SK-N-SH (cell line): ENCODE measurements around the gene ROS1. TPM values are rescaled to one million over a fixed set of nuclear protein-coding genes. Genes with fewer than 3 reads are reported as not detected.

Experiments used
- CTCF ChIA-PET: fragments of 300-600, 350-600 bp; formaldehyde crosslinking; extraction: SDS; loops from one replicate; lab custom pipeline; 2021; lab: Yijun Ruan, JAX
- POLR2A ChIA-PET: fragments of 350-600 bp; sonication (Branson Sonifier 250); formaldehyde crosslinking; extraction: SDS; loops from one replicate; lab custom pipeline; 2020; ENCODE audit warnings: antibody characterized with exemption, inconsistent platforms; lab: Yijun Ruan, JAX
- DNase-seq: peaks from one replicate; pipeline ENCODE4 v3.0.0; 2012
- H2AFZ ChIP-seq: fragments of 200-600 bp; sonication (generic); 2 replicates; pipeline ENCODE4 v1.8.1; 2016; ENCODE audit warnings: antibody characterized with exemption, mild to moderate bottlenecking, low read depth
- H3F3A ChIP-seq: fragments of 200-600 bp; sonication (generic); replicated peaks from 2 replicates; pipeline ENCODE3; 2016; ENCODE audit warnings: antibody characterized with exemption, mild to moderate bottlenecking; ENCODE audit not compliant: insufficient read depth
- H3K27ac ChIP-seq, 2 experiments: fragments of 200-500 bp in 1 of 2; fragments of 200-600 bp in 1 of 2; sonication (Bioruptor generic) in 1 of 2; sonication (generic), shearing (Covaris generic) in 1 of 2; 2 replicates each; pipeline versions ENCODE4 v1.5.1 to v1.6.1; 2014 to 2016; ENCODE audit warnings: low read depth in 2 of 2, inconsistent platforms in 1 of 2, low read length in 1 of 2, mild to moderate bottlenecking in 1 of 2, mixed read lengths in 1 of 2
- H3K27me3 ChIP-seq: fragments of 200-600 bp; sonication (generic), shearing (Covaris generic); 2 replicates; pipeline ENCODE4 v1.6.1; 2016; ENCODE audit warnings: mixed run types; ENCODE audit not compliant: insufficient read depth
- H3K36me3 ChIP-seq, 2 experiments: fragments of 200-500 bp in 1 of 2; fragments of 200-600 bp in 1 of 2; sonication (Bioruptor generic) in 1 of 2; sonication (generic) in 1 of 2; replicated peaks in 1 of 2; 2 replicates each; pipeline versions ENCODE3 to v1.5.1; 2014 to 2016; ENCODE audit warnings: low read length in 1 of 2, mild to moderate bottlenecking in 1 of 2; ENCODE audit not compliant: insufficient read depth in 2 of 2, control insufficient read depth in 1 of 2
- H3K4me1 ChIP-seq, 2 experiments: fragments of 200-500 bp in 1 of 2; fragments of 200-600 bp in 1 of 2; sonication (Bioruptor generic) in 1 of 2; sonication (generic), shearing (Covaris generic) in 1 of 2; 2 replicates each; pipeline versions ENCODE4 v1.5.1 to v1.6.1; 2014 to 2016; ENCODE audit warnings: low read depth in 1 of 2, low read length in 1 of 2, mixed run types in 1 of 2; ENCODE audit not compliant: insufficient read depth in 2 of 2, control insufficient read depth in 1 of 2
- H3K4me2 ChIP-seq: fragments of 200-600 bp; sonication (generic), shearing (Covaris generic); 2 replicates; pipeline ENCODE4 v1.6.1; 2017; ENCODE audit warnings: mixed run types
- H3K4me3 ChIP-seq, 2 experiments: fragments of 200-500 bp in 1 of 2; fragments of 200-600 bp in 1 of 2; sonication (Bioruptor generic) in 1 of 2; sonication (generic), shearing (Covaris generic) in 1 of 2; 2 replicates each; pipeline versions ENCODE4 v1.5.1 to v1.8.1; 2014 to 2016; ENCODE audit warnings: low read depth in 2 of 2, inconsistent platforms in 1 of 2, low read length in 1 of 2, mild to moderate bottlenecking in 1 of 2, mixed read lengths in 1 of 2, moderate library complexity in 1 of 2
- H3K79me2 ChIP-seq: fragments of 200-600 bp; sonication (generic); 2 replicates; pipeline ENCODE4 v1.8.1; 2017; ENCODE audit warnings: mild to moderate bottlenecking; ENCODE audit not compliant: insufficient read depth
- H3K9ac ChIP-seq: fragments of 200-600 bp; sonication (generic); 2 replicates; pipeline ENCODE4 v1.6.1; 2017; ENCODE audit warnings: mixed run types
- H3K9me2 ChIP-seq: fragments of 200-600 bp; sonication (generic); 2 replicates; pipeline ENCODE4 v1.6.1; 2017; ENCODE audit warnings: mixed run types
- H3K9me3 ChIP-seq: fragments of 200-600 bp; sonication (generic); 2 replicates; pipeline ENCODE4 v1.6.1; 2017; ENCODE audit warnings: mixed run types, mild to moderate bottlenecking, moderate library complexity
- H4K20me1 ChIP-seq: fragments of 200-600 bp; sonication (generic); 2 replicates; pipeline ENCODE4 v1.6.1; 2017; ENCODE audit warnings: mild to moderate bottlenecking, mixed run types; ENCODE audit not compliant: insufficient read depth
- CTCF ChIP-seq: fragments of 200-600 bp; sonication (generic); IDR thresholded peaks from 2 replicates; pipeline ENCODE4 v1.6.1; 2017; ENCODE audit warnings: antibody characterized with exemption, mild to moderate bottlenecking, moderate library complexity
- ELF1 ChIP-seq: IDR thresholded peaks from 2 replicates; pipeline ENCODE4 v1.4.0; 2012
- EZH2phosphoT487 ChIP-seq: fragments of 200-600 bp; sonication (generic); IDR thresholded peaks from 2 replicates; pipeline ENCODE4 v1.6.1; 2017; ENCODE audit warnings: low read depth, mixed run types, mild to moderate bottlenecking, antibody characterized with exemption, moderate library complexity, borderline replicate concordance
- FOSL2 ChIP-seq: IDR thresholded peaks from 2 replicates; pipeline ENCODE4 v1.4.0; 2012; ENCODE audit warnings: low read depth, mild to moderate bottlenecking, moderate library complexity, borderline replicate concordance
- JUND ChIP-seq: IDR thresholded peaks from 2 replicates; pipeline ENCODE4 v1.4.0; 2012
- MEF2A ChIP-seq: IDR thresholded peaks from 2 replicates; pipeline ENCODE4 v1.4.0; 2012; ENCODE audit warnings: low read depth, borderline replicate concordance
- MXI1 ChIP-seq: IDR thresholded peaks from 2 replicates; pipeline ENCODE4 v1.6.1; 2012; ENCODE audit warnings: mild to moderate bottlenecking, low read depth, low read length, improper control_type of control experiment
- NFIC ChIP-seq: IDR thresholded peaks from 2 replicates; pipeline ENCODE4 v1.4.0; 2012; ENCODE audit warnings: borderline replicate concordance
- PBX3 ChIP-seq: IDR thresholded peaks from 2 replicates; pipeline ENCODE4; 2012
- POLR2AphosphoS5 ChIP-seq: IDR thresholded peaks from 2 replicates; pipeline ENCODE4 v1.6.1; 2012; ENCODE audit warnings: low read depth, low read length
- RAD21 ChIP-seq: IDR thresholded peaks from 2 replicates; pipeline ENCODE4 v1.6.1; 2012; ENCODE audit warnings: mild to moderate bottlenecking, low read length
- REST ChIP-seq: IDR thresholded peaks from 2 replicates; pipeline ENCODE4 v1.6.1; 2012; ENCODE audit warnings: mild to moderate bottlenecking, low read depth, low read length, moderate library complexity
- SMC3 ChIP-seq: IDR thresholded peaks from 2 replicates; pipeline ENCODE4 v1.6.1; 2012; ENCODE audit warnings: low read depth, low read length, improper control_type of control experiment
- TCF12 ChIP-seq: IDR thresholded peaks from 2 replicates; pipeline ENCODE4 v1.4.0; 2012
- YY1 ChIP-seq: IDR thresholded peaks from 2 replicates; pipeline ENCODE4 v1.4.0; 2012; ENCODE audit warnings: low read depth, mild to moderate bottlenecking
- WGBS: methylation state at CpG from one replicate; pipeline ENCODE4 v1.1.6; 2017; ENCODE audit warnings: low lambda C conversion rate; 5-methylcytosine and 5-hydroxymethylcytosine counted together
- polyA plus RNA-seq, 3 experiments: library from polyadenylated mRNA; depleted of rRNA; stranded (reverse); fragments of >200 nt; gene quantifications; 2 replicates each; pipeline ENCODE4 v1.2.3, GENCODE V29; 2012

ROS1 gene
- polyA plus RNA-seq, 1 of the 3 experiments (the other 2 are of a cell fraction), result 1.8 TPM

- CTCF ChIA-PET, result interaction anchor here (1.0 kb wide), 1 partner anchor 258 kb away, joined by 3 read pairs; no protein-coding TSS in a partner anchor
- no peaks in the 10 kb centered on the region for H3K36me3 ChIP-seq
- peak overlapping the region; percentile 30 to 40; a peak in 3 of 4 replicates for H3K4me3 ChIP-seq
- WGBS, result 19% methylated on average over 7 of the region's 7 CpGs
- H4K20me1 ChIP-seq, result no peaks in the 10 kb centered on the region
- no peak overlapping the region for H3K4me2 ChIP-seq
- H3K9ac ChIP-seq, result no peak overlapping the region
- H3F3A ChIP-seq, result no peaks in the 10 kb centered on the region
- peak overlapping the region; percentile 85 for H2AFZ ChIP-seq
- H3K9me3 ChIP-seq, result no peaks in the 10 kb centered on the region
- DNase-seq, result peak; percentile 3
- H3K27me3 ChIP-seq, result no peaks in the 10 kb centered on the region
- H3K79me2 ChIP-seq, result no peaks in the 10 kb centered on the region
- no peak for TF ChIP-seq MXI1
- TF ChIP-seq YY1, result peak; percentile 33; the same call in 1 of the 2 replicates
- no peak for TF ChIP-seq PBX3
- TF ChIP-seq REST, result no peak
- no peak for TF ChIP-seq EZH2phosphoT487
- no peak for TF ChIP-seq MEF2A
- 0 out of 2 replicates have a peak, but pooled peaks have one; percentile 4 for TF ChIP-seq SMC3
- no peak for TF ChIP-seq ELF1
- TF ChIP-seq CTCF, result peak; percentile 72
- TF ChIP-seq JUND, result no peak
- no peak for TF ChIP-seq POLR2AphosphoS5
- no peak for TF ChIP-seq TCF12
- TF ChIP-seq RAD21, result peak; percentile 53
- TF ChIP-seq NFIC, result no peak
- no peak for TF ChIP-seq FOSL2
- TF ChIP-seq, all 33 proteins: peak for 4
- POLR2A ChIA-PET, result no interaction called here
- Histone ChIP-seq H3K4me1 (no peaks in the 10 kb centered on the region), H3K9me2 (no peaks in the 10 kb centered on the region), H3K27ac (no peak overlapping the region)
These were observed 79.4 kb downstream of the ROS1 start for GRCh38 chr6:117346142-117346930.
